LNCaP clone FGC (cell line): ENCODE measurements around the gene ACY1.

Experiments used
- DNase-seq: peaks from one replicate; pipeline ENCODE4 v3.0.0-alpha.2; 2011; ENCODE audit warnings: low read depth
- H3K4me3 ChIP-seq: 2 replicates; pipeline ENCODE4 v1.5.1; 2011; ENCODE audit warnings: mild to moderate bottlenecking, low read depth, low read length, control low read depth
- TF ChIP-seq, protein P1 (sequence below): IDR thresholded peaks from 2 replicates; pipeline ENCODE4 v1.5.1; 2012; ENCODE audit warnings: mild to moderate bottlenecking; ENCODE audit not compliant: control insufficient read depth, insufficient read depth; ENCODE audit errors: extremely low read depth

The ACY1 gene

DNA sequence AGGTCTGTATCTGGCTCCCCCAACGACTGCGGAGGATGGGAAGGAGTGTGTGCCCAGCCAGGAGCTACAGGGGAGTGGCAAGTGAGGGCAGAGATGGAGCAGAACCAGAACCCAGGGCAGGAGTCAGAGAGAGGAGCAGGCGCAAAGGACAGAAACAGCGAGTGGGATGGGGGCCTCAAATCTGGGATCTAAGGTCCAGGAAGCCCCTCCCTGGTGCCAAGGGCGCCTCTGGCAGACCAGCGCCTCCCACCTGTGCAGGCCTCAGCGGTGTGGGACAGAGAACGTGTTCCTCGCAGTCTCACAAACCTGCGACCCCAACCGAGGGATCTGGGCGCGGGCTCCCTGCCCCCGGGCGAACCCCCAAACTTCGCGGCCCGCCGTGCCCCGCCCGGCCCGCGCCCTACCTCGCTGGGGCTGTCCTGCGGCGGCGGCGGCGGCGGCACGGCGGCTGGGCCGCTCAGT, 16.4 kb upstream of the ACY1 start:
- TF ChIP-seq, protein P1, sequence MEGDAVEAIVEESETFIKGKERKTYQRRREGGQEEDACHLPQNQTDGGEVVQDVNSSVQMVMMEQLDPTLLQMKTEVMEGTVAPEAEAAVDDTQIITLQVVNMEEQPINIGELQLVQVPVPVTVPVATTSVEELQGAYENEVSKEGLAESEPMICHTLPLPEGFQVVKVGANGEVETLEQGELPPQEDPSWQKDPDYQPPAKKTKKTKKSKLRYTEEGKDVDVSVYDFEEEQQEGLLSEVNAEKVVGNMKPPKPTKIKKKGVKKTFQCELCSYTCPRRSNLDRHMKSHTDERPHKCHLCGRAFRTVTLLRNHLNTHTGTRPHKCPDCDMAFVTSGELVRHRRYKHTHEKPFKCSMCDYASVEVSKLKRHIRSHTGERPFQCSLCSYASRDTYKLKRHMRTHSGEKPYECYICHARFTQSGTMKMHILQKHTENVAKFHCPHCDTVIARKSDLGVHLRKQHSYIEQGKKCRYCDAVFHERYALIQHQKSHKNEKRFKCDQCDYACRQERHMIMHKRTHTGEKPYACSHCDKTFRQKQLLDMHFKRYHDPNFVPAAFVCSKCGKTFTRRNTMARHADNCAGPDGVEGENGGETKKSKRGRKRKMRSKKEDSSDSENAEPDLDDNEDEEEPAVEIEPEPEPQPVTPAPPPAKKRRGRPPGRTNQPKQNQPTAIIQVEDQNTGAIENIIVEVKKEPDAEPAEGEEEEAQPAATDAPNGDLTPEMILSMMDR: no peak
- H3K4me3 ChIP-seq: peak overlapping the region; percentile 69
- no peak for DNase-seq

DNA sequence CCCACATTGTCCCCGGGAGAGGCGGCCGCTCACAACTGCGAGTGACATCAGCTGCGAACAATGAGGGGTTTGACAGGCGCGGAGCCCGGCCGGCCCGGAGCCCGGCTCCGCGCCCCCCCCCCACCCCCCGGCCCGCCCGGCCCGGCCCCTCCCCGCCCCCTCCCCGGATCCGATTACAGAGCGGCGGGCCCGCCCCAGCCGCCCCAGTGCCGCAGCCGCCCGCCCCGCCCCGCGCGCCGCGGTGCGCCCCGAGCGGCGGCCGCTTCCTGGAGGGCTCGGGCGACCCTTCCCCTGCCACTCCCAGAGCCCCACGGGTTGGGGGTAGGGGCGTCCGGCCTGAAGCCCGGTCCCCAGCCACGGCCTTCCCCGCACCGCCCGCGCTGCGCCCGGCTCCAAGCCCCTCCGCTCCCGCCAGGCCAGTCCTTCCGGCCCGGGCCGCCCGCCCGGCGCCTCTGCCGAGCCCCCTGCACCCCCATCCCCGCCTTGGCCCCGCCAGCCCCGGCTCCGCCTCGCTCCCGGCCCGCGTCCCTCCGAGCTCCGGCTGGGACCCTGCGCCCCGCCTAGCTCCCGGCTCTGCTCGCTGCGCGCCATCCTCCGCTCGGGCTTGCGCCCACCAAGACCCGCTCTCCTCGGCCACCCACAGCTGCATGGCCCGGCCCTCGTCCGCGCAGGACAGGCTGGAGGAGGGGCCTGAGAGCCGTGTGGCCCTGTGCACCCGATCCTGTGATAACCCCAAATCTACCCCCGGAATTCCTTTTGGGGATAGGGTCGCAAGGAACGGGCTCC, 15.8 kb upstream of the ACY1 start, which contains the start of gene PCBP4:
Gene PCBP4, minus strand, starts transcription at position 71 of the 786 bp plus-strand sequence. CDS start 6,214 bp downstream, outside the sequence.
- DNase-seq: no peak
- H3K4me3 ChIP-seq: peak within 1 kb of the TSS; percentile 69
- TF ChIP-seq, protein P1: no peak

DNA sequence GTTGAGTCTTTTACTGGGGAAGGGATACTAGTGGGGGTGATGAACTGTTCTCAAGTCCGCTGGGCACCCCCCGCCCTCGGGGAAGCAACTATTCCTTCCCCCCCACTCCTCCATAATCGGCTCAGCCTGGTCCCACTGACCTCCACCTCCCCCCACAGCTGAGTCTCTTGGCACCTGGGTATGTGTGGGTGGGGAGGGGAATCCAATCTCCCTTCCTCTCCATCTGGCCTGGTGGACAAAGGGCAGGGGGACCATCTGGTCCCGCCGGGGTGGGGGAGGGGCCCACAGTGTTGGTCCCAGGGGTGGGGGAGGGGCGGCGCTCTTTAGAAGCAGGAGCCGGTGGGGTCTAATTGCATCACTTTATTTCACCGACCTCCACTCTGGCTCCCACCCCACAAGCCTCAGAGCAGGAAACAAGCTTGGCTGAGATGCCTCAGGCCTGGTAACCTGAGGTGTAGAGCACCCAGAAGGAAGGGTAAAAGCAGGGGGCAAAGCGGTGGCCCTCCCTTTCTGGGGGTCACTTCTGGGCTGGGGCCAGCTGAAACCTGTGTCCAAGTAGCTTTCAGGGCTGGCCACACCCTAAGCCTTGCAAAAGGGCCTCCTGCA, 15.1 kb upstream of the ACY1 start:
- DNase-seq: no peak
- peak overlapping the region; percentile 59 for H3K4me3 ChIP-seq
- TF ChIP-seq, protein P1: no peak

DNA sequence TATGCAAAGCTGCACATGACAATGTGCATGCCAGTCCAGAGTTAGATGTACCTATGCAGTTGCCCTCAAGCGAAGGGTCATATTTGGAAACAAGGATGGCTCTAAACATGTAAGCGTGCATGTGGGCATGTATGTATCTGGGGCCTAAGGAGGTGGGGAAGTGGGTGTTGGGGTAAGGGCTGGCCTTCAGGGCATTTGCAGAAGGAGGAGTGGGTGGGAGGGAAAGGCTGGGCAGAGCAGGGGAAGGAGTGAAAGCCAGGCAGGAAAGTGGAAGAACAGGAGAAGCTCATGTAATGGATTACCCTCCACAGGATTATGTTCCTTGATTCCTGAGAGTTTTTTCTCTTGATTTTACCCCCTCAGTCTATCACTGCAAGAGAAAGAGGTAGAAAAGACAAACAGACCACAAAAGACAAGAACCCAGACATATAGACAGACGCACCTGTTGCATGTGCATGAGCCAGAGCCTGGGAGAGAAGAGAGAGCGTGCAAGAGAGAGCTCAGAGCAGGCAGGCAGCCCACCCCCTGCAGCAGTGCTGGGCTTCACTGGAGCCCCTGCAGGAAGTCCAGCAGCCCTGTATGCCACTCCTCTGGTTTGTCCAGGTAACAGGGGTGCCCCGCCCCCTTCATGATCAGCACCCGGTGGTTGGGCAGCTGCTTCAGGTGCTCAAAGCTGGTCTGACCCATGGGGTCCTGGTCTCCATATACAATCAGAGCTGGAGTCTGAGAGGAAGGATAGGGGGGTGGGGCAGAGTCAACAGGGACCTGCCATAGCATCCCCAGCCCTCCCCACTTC, 14.3 kb upstream of the ACY1 start:
- no peak overlapping the region for H3K4me3 ChIP-seq
- no peak for DNase-seq
- TF ChIP-seq, protein P1: no peak

DNA sequence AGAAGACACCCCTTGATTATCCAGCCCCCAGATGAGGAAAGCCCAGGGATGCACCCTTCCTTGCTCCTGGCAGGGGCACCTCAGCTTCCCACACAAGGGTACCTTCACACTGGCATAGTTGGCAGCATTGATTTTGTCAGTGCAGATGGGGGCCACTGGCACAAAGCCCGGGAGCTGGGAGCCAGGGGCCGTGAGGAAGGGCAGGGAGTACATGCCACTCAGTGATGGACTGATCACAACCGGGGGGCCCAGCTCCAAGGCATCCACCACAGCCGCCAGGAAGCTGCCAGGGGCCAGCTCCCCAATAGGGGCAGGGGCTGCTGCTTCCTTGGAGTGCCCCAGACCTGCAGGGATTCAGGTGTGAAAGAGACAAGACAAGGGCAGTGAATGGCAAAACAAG, 13.5 kb upstream of the ACY1 start:
- no peak overlapping the region for H3K4me3 ChIP-seq
- DNase-seq: no peak
- TF ChIP-seq, protein P1: no peak

DNA sequence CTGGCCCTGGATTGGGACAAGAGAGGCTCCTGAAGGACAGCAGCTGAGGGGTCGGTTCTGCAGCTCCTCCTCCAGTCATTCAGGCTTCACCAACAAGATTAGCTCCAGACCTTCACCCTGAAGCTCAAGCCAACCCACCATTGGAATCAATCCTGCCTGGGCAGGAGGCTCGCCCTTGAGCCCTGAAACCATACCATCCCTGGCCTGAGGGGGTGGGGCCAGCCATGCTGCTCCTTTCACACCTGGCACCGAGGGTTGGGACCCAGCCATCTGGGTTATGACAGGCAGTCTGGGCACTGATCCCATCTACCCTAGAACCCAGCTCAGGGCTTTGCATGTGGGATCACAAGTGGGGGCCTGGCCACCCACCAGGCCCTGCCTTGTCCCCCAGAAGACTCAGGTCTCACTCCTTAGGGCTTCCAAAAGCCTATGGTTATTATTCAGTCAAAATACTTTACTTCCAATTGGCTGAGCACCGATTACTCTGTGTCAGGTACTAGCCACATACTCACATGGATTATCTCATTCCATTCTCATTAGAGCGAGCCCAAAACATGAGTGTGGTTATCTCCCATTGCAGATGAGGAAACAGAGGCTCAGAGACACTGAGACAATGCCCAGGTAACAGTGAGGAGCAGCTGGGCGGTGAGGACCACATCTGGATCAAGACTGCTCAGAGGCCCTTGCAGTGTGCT, 12.6 kb upstream of the ACY1 start:
- no peak for DNase-seq
- TF ChIP-seq, protein P1: no peak

More for the DNA sequence above, 12.6 kb upstream of the ACY1 start:
- no peak overlapping the region for H3K4me3 ChIP-seq
